Measurements from ENCODE around the gene FTO.

- TF ChIP-seq CTCF (IDR thresholded peaks at IDR 0.05) (no peak), POLR2A (IDR thresholded peaks at IDR 0.05) (no peak)
These were observed 112.4 kb downstream of the FTO start for GRCh38 chr16:53816211-53816836.

Data from tibial nerve (tissue), 3 donors.